KMS-11 (cell line): ENCODE results near the gene QRICH2.
"Not testable (repeated sequence)": the region's sequence is repeated elsewhere in the genome, so short reads cannot be mapped to it uniquely, and the experiment has no call there.

ENCODE experiments used
- H2AFZ ChIP-seq: fragments of 200-600 bp; sonication (generic); 2 replicates; pipeline ENCODE4 v1.6.1; 2016; ENCODE audit warnings: antibody characterized with exemption, mixed run types, low read depth
- H3K27ac ChIP-seq: fragments of 200-600 bp; sonication (generic); 2 replicates; pipeline ENCODE4 v1.6.1; 2016; ENCODE audit warnings: mild to moderate bottlenecking, mixed run types
- H3K27me3 ChIP-seq: fragments of 200-600 bp; sonication (generic); 2 replicates; pipeline ENCODE4 v1.6.1; 2017; ENCODE audit warnings: mild to moderate bottlenecking, low read depth, mixed run types, moderate library complexity; ENCODE audit not compliant: insufficient read depth
- H3K36me3 ChIP-seq: fragments of 200-600 bp; sonication (generic); 2 replicates; pipeline ENCODE4 v1.6.1; 2017; ENCODE audit warnings: mild to moderate bottlenecking, mixed run types; ENCODE audit not compliant: insufficient read depth
- H3K4me1 ChIP-seq: fragments of 200-600 bp; sonication (generic); 2 replicates; pipeline ENCODE4 v1.6.1; 2016; ENCODE audit warnings: mild to moderate bottlenecking, low read depth, mixed run types; ENCODE audit not compliant: poor library complexity, severe bottlenecking
- H3K4me2 ChIP-seq: fragments of 200-600 bp; sonication (generic); 2 replicates; pipeline ENCODE4 v1.7.0; 2016; ENCODE audit warnings: mild to moderate bottlenecking, mixed run types
- H3K4me3 ChIP-seq: fragments of 200-600 bp; sonication (generic); IDR thresholded peaks from 2 replicates; pipeline ENCODE4 v1.6.1; 2017; ENCODE audit warnings: low read depth, low read length, mixed read lengths; ENCODE audit not compliant: insufficient read depth
- H3K79me2 ChIP-seq: fragments of 200-600 bp; sonication (generic); 2 replicates; pipeline ENCODE4 v1.6.1; 2016; ENCODE audit warnings: low read depth, mixed run types; ENCODE audit not compliant: insufficient read depth
- H3K9ac ChIP-seq: fragments of 200-600 bp; sonication (generic); 2 replicates; pipeline ENCODE4 v1.6.1; 2016; ENCODE audit warnings: mild to moderate bottlenecking, mixed run types
- H4K20me1 ChIP-seq: fragments of 200-600 bp; sonication (generic); 2 replicates; pipeline ENCODE4 v1.6.1; 2016; ENCODE audit warnings: mild to moderate bottlenecking, mixed run types; ENCODE audit not compliant: insufficient read depth
- CTCF ChIP-seq: fragments of 200-600 bp; sonication (generic); conservative IDR thresholded peaks from 2 replicates; pipeline ENCODE4 v1.6.1; 2017; ENCODE audit warnings: low read depth, mild to moderate bottlenecking, antibody characterized with exemption, low read length, moderate library complexity, mixed read lengths

Gene QRICH2

GRCh38 chr17:76312735-76313134 lies 4.7 kb upstream of the QRICH2 start:
- Histone ChIP-seq H3K27ac (no peak overlapping the region), H4K20me1 (no peaks in the 10 kb centered on the region), H3K27me3 (no peaks in the 10 kb centered on the region), H3K4me2 (no peak overlapping the region), H3K4me1 (no peaks in the 10 kb centered on the region), H3K36me3 (no peaks in the 10 kb centered on the region), H2AFZ (no peak overlapping the region), H3K79me2 (no peaks in the 10 kb centered on the region), H3K4me3 (no peak overlapping the region), H3K9ac (no peak overlapping the region)
- no peak for TF ChIP-seq CTCF

DNA sequence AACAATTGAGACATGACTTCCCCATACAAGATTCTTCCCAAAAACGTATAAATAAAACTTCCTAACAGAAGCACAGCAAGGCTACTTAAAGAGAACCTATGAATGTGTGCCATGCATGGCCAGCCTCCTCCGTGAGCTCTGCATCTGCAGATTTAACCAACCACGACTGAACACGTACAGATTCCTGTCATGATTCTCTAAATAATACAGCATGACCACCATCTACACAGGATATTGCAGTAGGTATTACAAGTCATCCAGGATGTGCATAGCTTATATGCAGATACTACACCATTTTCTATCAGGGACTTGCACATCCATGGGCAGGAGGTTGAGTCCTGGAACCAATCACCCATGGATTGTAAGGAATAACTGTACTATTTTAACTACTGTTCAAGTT lies 1.4 kb upstream of the QRICH2 start:
- H3K4me1 ChIP-seq = no peaks in the 10 kb centered on the region
- TF ChIP-seq CTCF = no peak
- no peaks in the 10 kb centered on the region for H3K36me3 ChIP-seq
- no peak overlapping the region for H3K27ac ChIP-seq
- no peaks in the 10 kb centered on the region for H4K20me1 ChIP-seq
- H3K27me3 ChIP-seq = no peaks in the 10 kb centered on the region
- H3K4me3 ChIP-seq = no peak overlapping the region
- H3K9ac ChIP-seq = no peak overlapping the region
- H3K79me2 ChIP-seq = no peaks in the 10 kb centered on the region
- no peak overlapping the region for H2AFZ ChIP-seq
- no peak overlapping the region for H3K4me2 ChIP-seq

DNA sequence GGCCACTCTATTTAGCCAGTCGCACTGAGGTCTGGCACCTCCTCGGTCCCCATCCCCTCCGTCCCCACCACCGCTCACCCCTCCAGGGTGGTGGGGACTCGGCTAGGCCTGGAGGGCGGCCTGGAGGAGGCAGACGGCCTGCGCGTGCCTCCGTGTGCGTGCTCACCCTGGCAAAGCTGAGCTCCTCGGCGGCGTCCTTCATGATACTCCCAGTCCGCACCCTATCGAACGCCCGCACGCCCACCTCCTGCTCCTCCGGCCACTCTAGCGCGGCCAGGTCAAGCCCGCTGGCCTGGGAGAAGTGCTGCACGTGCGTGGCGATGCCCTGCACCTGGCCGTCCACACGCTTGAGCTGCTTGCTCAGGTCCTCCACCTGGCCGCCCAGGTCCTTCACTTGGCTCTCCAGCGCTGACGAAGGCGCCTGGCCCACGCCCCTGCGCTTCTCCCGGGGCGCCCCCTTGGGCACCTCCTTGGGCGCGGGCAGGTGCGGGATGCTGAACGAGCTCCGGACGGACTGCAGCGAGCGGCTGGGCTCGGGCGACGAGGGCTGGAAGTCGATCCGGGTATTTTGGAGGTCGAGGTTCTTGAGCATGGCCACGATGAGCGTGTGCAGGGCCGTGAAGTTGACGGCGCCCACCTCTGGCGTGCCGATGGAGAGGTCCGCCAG lies 644 bp downstream of the QRICH2 start:
- Histone ChIP-seq H3K27ac (no peak overlapping the region), H3K36me3 (no peaks in the 10 kb centered on the region), H3K9ac (no peak overlapping the region), H3K4me1 (peaks cover 3% of the 10 kb centered on the region), H3K79me2 (no peaks in the 10 kb centered on the region), H2AFZ (no peak overlapping the region), H4K20me1 (no peaks in the 10 kb centered on the region), H3K27me3 (no peaks in the 10 kb centered on the region), H3K4me2 (no peak overlapping the region), H3K4me3 (no peak overlapping the region)
- no peak for TF ChIP-seq CTCF

DNA sequence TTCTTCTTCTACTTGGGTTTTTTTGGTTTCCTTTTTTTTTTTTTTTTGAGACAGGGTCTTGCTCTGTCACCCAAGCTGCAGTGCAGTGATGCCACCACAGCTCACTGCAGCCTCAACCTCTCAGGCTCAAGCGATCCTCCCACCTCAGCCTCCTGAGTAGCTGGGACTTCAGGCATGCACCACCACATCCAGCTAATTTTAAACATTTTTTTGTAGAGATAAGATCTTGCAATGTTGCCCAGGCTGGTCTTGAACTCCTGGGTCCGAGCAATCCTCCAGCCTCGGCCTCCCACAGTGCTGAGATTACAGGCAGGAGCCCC lies 3.0 kb downstream of the QRICH2 start:
- H3K27ac ChIP-seq, H3K9ac ChIP-seq, H3K4me1 ChIP-seq, H3K4me2 ChIP-seq, H4K20me1 ChIP-seq, H3K36me3 ChIP-seq, H2AFZ ChIP-seq, H3K27me3 ChIP-seq, H3K79me2 ChIP-seq, H3K4me3 ChIP-seq: not testable (repeated sequence)

DNA sequence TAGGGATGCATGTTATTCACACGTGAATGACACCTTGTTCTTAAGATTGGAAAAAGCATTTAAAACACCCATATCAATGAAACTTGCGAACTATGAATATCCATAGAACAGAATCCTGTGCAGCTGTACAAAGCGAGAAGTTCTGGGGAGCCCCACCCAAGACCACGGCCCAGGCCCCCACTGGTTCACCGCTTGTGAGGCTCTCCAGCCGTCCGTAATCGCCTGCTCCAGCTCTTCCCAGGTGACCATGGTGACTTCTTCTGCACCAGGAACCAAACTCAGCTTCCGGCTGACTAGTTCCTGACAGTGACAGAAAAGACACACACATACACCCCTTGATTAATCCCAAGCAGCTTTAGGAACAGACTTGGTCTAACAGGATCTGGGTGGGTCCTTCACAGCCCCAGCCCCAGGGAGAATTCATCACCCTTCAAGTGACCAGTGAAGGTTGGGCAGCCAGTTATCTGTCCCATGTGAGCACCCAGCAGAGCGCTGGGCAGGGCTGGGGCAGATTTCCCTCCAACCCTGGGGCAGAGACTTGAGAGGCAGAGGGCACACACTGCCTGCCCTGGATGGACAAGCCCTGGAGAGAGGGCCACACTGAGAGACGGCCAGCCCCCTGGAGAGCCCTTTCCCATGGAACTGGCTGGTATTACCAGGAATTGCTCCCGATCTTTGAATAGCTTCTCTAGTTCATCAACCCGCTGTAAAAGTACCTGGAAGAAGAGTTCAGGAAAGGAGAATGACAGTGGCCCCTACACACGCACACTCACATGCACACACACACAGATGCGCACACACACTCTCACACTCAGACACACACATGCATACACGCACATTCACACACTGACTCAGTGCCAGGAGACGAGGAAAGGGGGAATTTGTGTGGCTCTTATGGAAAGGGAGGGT lies 3.6 kb downstream of the QRICH2 start:
- Histone ChIP-seq H3K27ac (no peak overlapping the region), H3K27me3 (no peaks in the 10 kb centered on the region), H2AFZ (no peak overlapping the region), H3K79me2 (no peaks in the 10 kb centered on the region), H3K9ac (no peak overlapping the region), H3K4me3 (no peak overlapping the region), H3K4me1 (peaks cover 3% of the 10 kb centered on the region), H3K36me3 (no peaks in the 10 kb centered on the region), H4K20me1 (no peaks in the 10 kb centered on the region), H3K4me2 (no peak overlapping the region)
- TF ChIP-seq CTCF = no peak
